Neural progenitor cell (in vitro differentiated cells): ENCODE data around the gene LRP2BP. TPM values are rescaled to one million over a fixed set of nuclear protein-coding genes. Genes with fewer than 3 reads are reported as not detected.
A peak's percentile ranks its signal among the peaks of the same experiment; 100 is the strongest.

ENCODE experiments used
- DNase-seq: peaks from one replicate; pipeline ENCODE4 v3.0.0-alpha.2; 2016; ENCODE audit warnings: low spot score
- H2AFZ ChIP-seq: fragments of 200-600 bp; sonication (generic); replicated peaks from 2 replicates; pipeline ENCODE4 v1.6.1; 2016; ENCODE audit warnings: antibody characterized with exemption
- H3F3A ChIP-seq: fragments of 200-600 bp; sonication (generic); 2 replicates; pipeline ENCODE4 v1.6.1; 2016; ENCODE audit warnings: antibody characterized with exemption, low read depth
- H3K27ac ChIP-seq: fragments of 200-600 bp; sonication (generic); 2 replicates; pipeline ENCODE4 v1.5.1; 2016; ENCODE audit warnings: mild to moderate bottlenecking
- H3K27me3 ChIP-seq: fragments of 200-600 bp; sonication (generic); 2 replicates; pipeline ENCODE4 v1.6.1; 2016; ENCODE audit warnings: mild to moderate bottlenecking, moderate library complexity
- H3K36me3 ChIP-seq: fragments of 200-600 bp; sonication (generic); 2 replicates; pipeline ENCODE4 v1.5.1; 2016
- H3K4me1 ChIP-seq: fragments of 200-600 bp; sonication (generic); 2 replicates; pipeline ENCODE4 v1.6.1; 2016; ENCODE audit warnings: mixed run types
- H3K4me2 ChIP-seq: fragments of 200-600 bp; sonication (generic); 2 replicates; pipeline ENCODE4 v1.6.1; 2016
- H3K4me3 ChIP-seq: fragments of 200-600 bp; sonication (generic); 2 replicates; pipeline ENCODE4 v1.5.1; 2016
- H3K79me2 ChIP-seq: fragments of 200-600 bp; sonication (generic); 2 replicates; pipeline ENCODE4 v1.6.1; 2016; ENCODE audit warnings: low read depth
- H3K9ac ChIP-seq: fragments of 200-600 bp; sonication (generic); 2 replicates; pipeline ENCODE4 v1.6.1; 2016
- H3K9me3 ChIP-seq: fragments of 200-600 bp; sonication (generic); 2 replicates; pipeline ENCODE4 v1.5.1; 2016; ENCODE audit warnings: low read depth
- H4K20me1 ChIP-seq: fragments of 200-600 bp; sonication (generic); 2 replicates; pipeline ENCODE4 v1.6.1; 2016; ENCODE audit warnings: low read depth
- H3K27ac Mint-ChIP-seq: 3 replicates; pipeline ENCODE4 v1.8.0; 2021; ENCODE audit warnings: mixed read lengths
- H3K27me3 Mint-ChIP-seq: 2 replicates; pipeline ENCODE4 v1.8.0; 2022; ENCODE audit warnings: low read depth, mild to moderate bottlenecking, inconsistent platforms, moderate library complexity, mixed read lengths; ENCODE audit not compliant: insufficient read depth
- H3K36me3 Mint-ChIP-seq: 3 replicates; pipeline ENCODE4 v1.8.0; 2021; ENCODE audit warnings: mixed read lengths
- H3K4me1 Mint-ChIP-seq: 3 replicates; pipeline ENCODE4 v1.8.0; 2021; ENCODE audit warnings: mixed read lengths
- H3K4me3 Mint-ChIP-seq: 3 replicates; pipeline ENCODE4 v1.8.0; 2021; ENCODE audit warnings: mild to moderate bottlenecking, moderate library complexity, mixed read lengths
- H3K9me3 Mint-ChIP-seq: 3 replicates; pipeline ENCODE4 v1.8.0; 2020; ENCODE audit warnings: mixed read lengths
- EZH2 ChIP-seq: fragments of 200-600 bp; sonication (generic); IDR thresholded peaks from 2 replicates; pipeline ENCODE4 v1.6.1; 2017; ENCODE audit warnings: antibody characterized with exemption, mild to moderate bottlenecking, moderate library complexity
- EZH2phosphoT487 ChIP-seq: fragments of 200-600 bp; sonication (generic); IDR thresholded peaks from 2 replicates; pipeline ENCODE4 v1.6.1; 2017; ENCODE audit warnings: antibody characterized with exemption
- total RNA-seq: library from RNA; depleted of rRNA; stranded (reverse); fragments of >200 nt; gene quantifications from 2 replicates; pipeline ENCODE4 v1.2.3, GENCODE V29; 2015; ENCODE audit warnings: low replicate concordance
- TF ChIP-seq, protein P1 (sequence below): fragments of 200-600 bp; sonication (generic); IDR thresholded peaks from 2 replicates; pipeline ENCODE4 v1.5.1; 2017; ENCODE audit warnings: antibody characterized with exemption, mild to moderate bottlenecking

The LRP2BP gene
- total RNA-seq, 1 donor from 2014 or later = 0.69 TPM

DNA sequence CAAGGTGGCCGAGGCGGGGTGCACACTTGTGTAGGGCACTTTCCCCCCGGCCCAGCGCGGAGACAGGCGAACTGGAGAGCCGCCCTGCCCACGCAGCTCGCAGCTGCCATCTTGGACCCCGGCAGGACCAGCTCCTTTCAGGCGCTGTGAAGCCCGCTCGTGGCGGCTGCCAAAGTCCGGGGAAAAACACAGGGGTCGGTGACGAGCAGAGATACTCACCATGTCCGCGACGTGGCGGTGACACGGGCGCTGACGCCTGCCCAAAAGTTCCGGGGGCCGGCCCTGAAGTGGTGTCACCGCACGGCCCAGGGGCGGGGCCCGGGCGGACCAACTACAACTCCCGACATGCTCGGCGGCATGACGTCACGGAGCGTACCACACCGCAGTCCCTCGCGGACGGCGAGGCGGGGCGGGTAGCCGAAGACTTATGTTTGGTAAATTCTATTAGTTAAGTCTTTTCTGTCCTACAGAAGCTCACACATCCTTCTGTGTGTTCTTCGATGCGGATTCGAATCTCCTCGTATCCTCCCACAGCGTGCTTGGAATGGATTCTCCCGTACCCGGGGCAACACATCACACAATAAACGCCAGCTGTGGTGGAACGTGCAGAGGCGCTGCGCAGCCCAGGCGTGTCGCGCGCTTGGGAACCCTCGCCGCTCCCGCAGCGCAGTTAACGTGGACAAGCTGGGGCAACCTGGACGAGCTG, 30.1 kb upstream of the LRP2BP start, which contains the start of gene UFSP2:
TSS of gene UFSP2 (minus strand) at position 318 of the 706 bp plus-strand sequence. CDS start at position 222, 96 bp downstream.
- Histone ChIP-seq H3F3A (peaks cover 4% of the 10 kb centered on the region), H3K27ac (peak within 1 kb of the TSS; percentile 99), H3K9me3 (no peaks in the 10 kb centered on the region), H3K9ac (peak within 1 kb of the TSS; percentile 99), H3K4me3 (peak within 1 kb of the TSS; percentile 86), H2AFZ (peak within 1 kb of the TSS; percentile 98), H3K36me3 (peaks cover under 1% of the 10 kb centered on the region), H3K4me1 (peaks cover 6% of the 10 kb centered on the region), H3K27me3 (no peaks in the 10 kb centered on the region), H3K79me2 (peaks cover 24% of the 10 kb centered on the region), H4K20me1 (peaks cover 4% of the 10 kb centered on the region), H3K4me2 (peak within 1 kb of the TSS; percentile 94)
- H3K4me3 Mint-ChIP-seq = peak within 1 kb of the TSS; percentile 87
- H3K27ac Mint-ChIP-seq = peak within 1 kb of the TSS; percentile 100
- peak; percentile 94 for DNase-seq
- no peaks in the 10 kb centered on the region for H3K27me3 Mint-ChIP-seq
- H3K4me1 Mint-ChIP-seq = peaks cover 24% of the 10 kb centered on the region
- TF ChIP-seq EZH2phosphoT487 = no peak
- TF ChIP-seq, protein P1, sequence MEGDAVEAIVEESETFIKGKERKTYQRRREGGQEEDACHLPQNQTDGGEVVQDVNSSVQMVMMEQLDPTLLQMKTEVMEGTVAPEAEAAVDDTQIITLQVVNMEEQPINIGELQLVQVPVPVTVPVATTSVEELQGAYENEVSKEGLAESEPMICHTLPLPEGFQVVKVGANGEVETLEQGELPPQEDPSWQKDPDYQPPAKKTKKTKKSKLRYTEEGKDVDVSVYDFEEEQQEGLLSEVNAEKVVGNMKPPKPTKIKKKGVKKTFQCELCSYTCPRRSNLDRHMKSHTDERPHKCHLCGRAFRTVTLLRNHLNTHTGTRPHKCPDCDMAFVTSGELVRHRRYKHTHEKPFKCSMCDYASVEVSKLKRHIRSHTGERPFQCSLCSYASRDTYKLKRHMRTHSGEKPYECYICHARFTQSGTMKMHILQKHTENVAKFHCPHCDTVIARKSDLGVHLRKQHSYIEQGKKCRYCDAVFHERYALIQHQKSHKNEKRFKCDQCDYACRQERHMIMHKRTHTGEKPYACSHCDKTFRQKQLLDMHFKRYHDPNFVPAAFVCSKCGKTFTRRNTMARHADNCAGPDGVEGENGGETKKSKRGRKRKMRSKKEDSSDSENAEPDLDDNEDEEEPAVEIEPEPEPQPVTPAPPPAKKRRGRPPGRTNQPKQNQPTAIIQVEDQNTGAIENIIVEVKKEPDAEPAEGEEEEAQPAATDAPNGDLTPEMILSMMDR = no peak
- TF ChIP-seq EZH2 = no peak
- peaks cover 2% of the 10 kb centered on the region for H3K9me3 Mint-ChIP-seq
- peaks cover 10% of the 10 kb centered on the region for H3K36me3 Mint-ChIP-seq

DNA sequence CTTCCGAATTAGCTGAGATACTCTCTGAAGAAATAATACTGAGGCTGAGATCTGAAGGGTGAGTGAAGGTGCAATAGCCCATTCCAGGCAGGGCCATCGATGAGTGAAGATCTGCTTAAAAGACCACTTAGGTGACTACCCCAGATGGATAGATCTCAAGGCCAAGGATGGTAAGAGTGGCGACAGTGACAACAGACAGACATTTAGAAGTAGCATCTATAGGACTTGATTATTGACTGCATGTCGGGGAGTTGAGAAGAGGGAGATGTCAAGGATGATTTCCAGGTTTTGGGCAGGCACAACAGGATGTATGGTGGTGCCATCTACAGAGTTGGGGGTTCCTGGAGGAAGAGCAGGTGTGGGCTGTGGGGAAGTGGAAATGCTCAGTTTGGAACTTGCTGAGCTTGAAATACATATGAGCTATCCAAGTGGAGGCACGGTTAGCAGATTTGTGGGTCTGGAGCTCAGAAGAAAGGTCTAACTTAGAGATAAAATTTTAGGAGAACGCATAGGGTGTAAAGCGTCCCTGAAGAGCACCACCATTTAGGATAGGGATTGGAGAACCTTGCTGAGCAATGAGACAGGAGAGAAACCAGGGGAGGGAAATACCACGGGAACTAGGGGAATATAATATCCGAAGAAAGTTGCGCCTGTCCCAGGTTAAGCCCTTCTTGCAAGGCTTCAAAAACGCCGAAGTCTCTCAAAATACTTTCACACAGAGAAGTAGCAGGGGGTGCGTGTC, 29.4 kb upstream of the LRP2BP start:
- Histone ChIP-seq H3K27me3 (no peaks in the 10 kb centered on the region), H3K4me3 (peak overlapping the region; percentile 86), H3K79me2 (peaks cover 29% of the 10 kb centered on the region), H3F3A (peaks cover 4% of the 10 kb centered on the region), H2AFZ (peak overlapping the region; percentile 98), H3K9me3 (no peaks in the 10 kb centered on the region), H3K4me1 (peaks cover 6% of the 10 kb centered on the region), H4K20me1 (peaks cover 4% of the 10 kb centered on the region), H3K4me2 (peak overlapping the region; percentile 94), H3K9ac (peak overlapping the region; percentile 99), H3K27ac (no peak overlapping the region), H3K36me3 (peaks cover 7% of the 10 kb centered on the region)
- H3K9me3 Mint-ChIP-seq = peaks cover 2% of the 10 kb centered on the region
- peak overlapping the region; percentile 36 for H3K27ac Mint-ChIP-seq
- no peaks in the 10 kb centered on the region for H3K27me3 Mint-ChIP-seq
- H3K36me3 Mint-ChIP-seq = peaks cover 8% of the 10 kb centered on the region
- peak overlapping the region; percentile 87 for H3K4me3 Mint-ChIP-seq
- TF ChIP-seq, protein P1 = no peak
- no peak for TF ChIP-seq EZH2phosphoT487
- no peak for TF ChIP-seq EZH2
- H3K4me1 Mint-ChIP-seq = peaks cover 24% of the 10 kb centered on the region
- peak; percentile 7 for DNase-seq

DNA sequence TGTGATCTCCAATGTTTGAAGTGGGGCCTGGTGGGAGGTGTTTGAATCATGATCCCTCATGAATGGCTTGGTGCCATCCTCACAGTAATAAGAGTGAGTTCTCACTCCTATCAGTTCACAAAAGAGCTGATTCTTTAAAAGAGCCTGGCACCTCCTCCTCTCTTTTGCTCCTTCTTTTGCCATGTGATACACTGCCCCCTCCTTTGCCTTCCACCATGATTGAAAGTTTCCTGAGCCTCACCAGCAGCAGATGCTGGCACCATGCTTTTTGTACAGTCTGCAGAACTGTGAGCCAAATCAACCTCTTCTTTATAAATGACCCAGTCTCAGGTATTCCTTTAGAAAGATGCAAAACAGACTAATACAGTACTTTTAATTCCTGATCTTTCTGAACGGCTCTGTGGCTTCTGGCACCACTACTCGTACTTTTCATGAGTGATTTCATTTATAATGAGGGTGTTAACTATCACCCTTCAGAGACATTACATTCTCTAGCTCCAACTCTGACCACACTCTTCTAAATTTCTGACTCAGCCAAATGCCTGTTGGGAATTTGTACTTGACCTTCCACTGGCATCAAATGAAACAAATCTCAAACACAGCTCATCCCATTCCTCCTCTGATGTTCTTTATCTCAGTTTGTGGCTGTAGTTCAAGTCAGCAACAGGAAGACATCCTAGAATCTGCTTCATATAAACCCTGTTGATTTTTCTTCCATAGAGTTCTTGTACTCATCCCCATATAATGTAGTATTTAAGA, 25.8 kb upstream of the LRP2BP start:
- H3K36me3 ChIP-seq = peaks cover 7% of the 10 kb centered on the region
- Mint-ChIP-seq H3K9me3 (peaks cover 2% of the 10 kb centered on the region), H3K4me3 (no peak overlapping the region), H3K4me1 (peaks cover 24% of the 10 kb centered on the region), H3K27ac (no peak overlapping the region), H3K36me3 (peaks cover 16% of the 10 kb centered on the region), H3K27me3 (peaks cover 3% of the 10 kb centered on the region)
- H3K9ac ChIP-seq = no peak overlapping the region
- H3K4me2 ChIP-seq = no peak overlapping the region
- H2AFZ ChIP-seq = no peak overlapping the region
- peaks cover 4% of the 10 kb centered on the region for H3F3A ChIP-seq
- H4K20me1 ChIP-seq = peaks cover 4% of the 10 kb centered on the region
- no peaks in the 10 kb centered on the region for H3K27me3 ChIP-seq
- peaks cover 6% of the 10 kb centered on the region for H3K4me1 ChIP-seq
- H3K79me2 ChIP-seq = peaks cover 30% of the 10 kb centered on the region
- no peaks in the 10 kb centered on the region for H3K9me3 ChIP-seq
- DNase-seq = no peak
- TF ChIP-seq EZH2 (no peak), EZH2phosphoT487 (no peak)
- TF ChIP-seq, protein P1 = no peak
- no peak overlapping the region for H3K4me3 ChIP-seq
- H3K27ac ChIP-seq = no peak overlapping the region
